GM12865 (cell line): Measurements from ENCODE around the gene APOC4.

Experiments used
- DNase-seq: peaks from one replicate; pipeline ENCODE4 v3.0.0; 2010; ENCODE audit warnings: low read depth
- H3K4me3 ChIP-seq: 2 replicates; pipeline ENCODE4 v1.5.1; 2011; ENCODE audit warnings: mild to moderate bottlenecking, low read depth, low read length, control low read depth
- CTCF ChIP-seq: IDR thresholded peaks from 2 replicates; pipeline ENCODE4 v1.5.1; 2011; ENCODE audit warnings: low read length, control low read depth, low read depth, inconsistent platforms; ENCODE audit not compliant: insufficient read depth; ENCODE audit errors: missing control alignments

APOC4 gene

GRCh38 chr19:44900328-44901244 lies 41.5 kb upstream of the APOC4 start:
- DNase-seq: no peak
- no peak for TF ChIP-seq CTCF
- no peak overlapping the region for H3K4me3 ChIP-seq

- no peak for DNase-seq
- no peak for TF ChIP-seq CTCF
Observed at GRCh38 chr19:44903216-44903601, 38.8 kb upstream of the APOC4 start.

GRCh38 chr19:44903602-44904425 lies 38.2 kb upstream of the APOC4 start:
- DNase-seq: peak; percentile 74
- H3K4me3 ChIP-seq: no peak overlapping the region
- TF ChIP-seq CTCF: peak; percentile 97

More at GRCh38 chr19:44903216-44903601, 38.8 kb upstream of the APOC4 start:
- H3K4me3 ChIP-seq: no peak overlapping the region

- DNase-seq: peak; percentile 25
- H3K4me3 ChIP-seq: no peak overlapping the region
- peak; percentile 16 for TF ChIP-seq CTCF
Observed at GRCh38 chr19:44904426-44904994, 37.5 kb upstream of the APOC4 start.

GRCh38 chr19:44905437-44906160 lies 36.4 kb upstream of the APOC4 start, which contains the start of gene APOE:
APOE (plus strand) TSS chr19:44905796; CDS start chr19:44906625, 829 bp downstream.
- no peak for DNase-seq
- no peak for TF ChIP-seq CTCF
- no peak within 1 kb of the TSS for H3K4me3 ChIP-seq

GRCh38 chr19:44907613-44908012 lies 34.4 kb upstream of the APOC4 start:
- H3K4me3 ChIP-seq: no peak overlapping the region
- no peak for TF ChIP-seq CTCF
- no peak for DNase-seq
